Measurements from ENCODE around the gene LARGE1. TPM values are rescaled to one million over a fixed set of nuclear protein-coding genes. Genes with fewer than 3 reads are reported as not detected.

LARGE1 gene
- total and polyA plus RNA-seq, 2 of the 13 experiments (the other 11 are each of a cell fraction or from before 2014, with no cell fraction given) = 8.4 to 11.0 TPM

GRCh38 chr22:33272180-33272579, 648.1 kb downstream of the LARGE1 start:
- Histone ChIP-seq H3K27me3 (ENCODE audit: control insufficient read depth in 1 of 2, insufficient read depth in 2 of 2, low read length in 2 of 2) (no peaks in the 10 kb centered on the region), H3K4me2 (ENCODE audit: low read depth, low read length) (peak overlapping the region; percentile 52), H3K27ac (ENCODE audit: extremely low read length, insufficient read depth, low read length) (no peak overlapping the region), H3K9me3 (ENCODE audit: low read length) (no peaks in the 10 kb centered on the region), H3K36me3 (replicated peaks in 1 of 2; ENCODE audit: control insufficient read depth in 1 of 2, insufficient read depth in 2 of 2, low read length in 2 of 2) (no peaks in the 10 kb centered on the region; a peak in 1 of 5 replicates), H3K4me3 (replicated peaks in 1 of 3; ENCODE audit: insufficient read depth in 1 of 3, low read depth in 2 of 3, low read length in 3 of 3) (peak overlapping the region in 1 of 3 experiments; percentile 13; a peak in 1 of 6 replicates), H2AFZ (ENCODE audit: low read length) (no peak overlapping the region), H3K79me2 (ENCODE audit: insufficient read depth, low read length) (no peaks in the 10 kb centered on the region), H4K20me1 (ENCODE audit: insufficient read depth, low read length) (no peaks in the 10 kb centered on the region), H3K4me1 (ENCODE audit: insufficient read depth, low read length) (peaks cover 78% of the 10 kb centered on the region), H3K9ac (ENCODE audit: insufficient read depth, low read depth, low read length) (no peak overlapping the region)
- ChIA-PET CTCF (ENCODE audit: low intra/inter-chr PET ratio, low total read pairs) (no interaction called here), POLR2A (interaction anchor here (0.9 to 1.2 kb wide), 2 partner anchors 64 to 268 kb away, joined by 4 read pairs; no protein-coding TSS in a partner anchor)
- WGBS (ENCODE audit: low lambda C conversion rate) = 0% methylated on average over 2 of the region's 2 CpGs
- no TSS peak for BruUV-seq (replicated peaks)
- ATAC-seq = peak; percentile 99
- FAIRE-seq = peak; percentile 87
- intact Hi-C loops (cut with micrococcal nuclease; ENCODE audit: unreplicated experiment) = no loop called here
- peak; percentile 97 for DNase-seq (ENCODE audit: low spot score)
- in situ Hi-C loops (cut with HindIII; ENCODE audit: extremely low pct_ligation_motif_present, low pct_unique_long_range_greater_than_20kb) = no loop called here
- no peak for TF ChIP-seq TFDP1 (CRISPR knock-in tag; IDR thresholded peaks at IDR 0.05; ENCODE audit: borderline replicate concordance)
- TF ChIP-seq ZBTB25 (CRISPR knock-in tag; IDR thresholded peaks at IDR 0.05) = peak; percentile 57; the same call in 1 of the 2 replicates
- TF ChIP-seq CREB1 (IDR thresholded peaks at IDR 0.05) = no peak
- peak; percentile 23; the same call in 1 of the 2 replicates for TF ChIP-seq CREB1 (CRISPR knock-in tag; IDR thresholded peaks at IDR 0.05)
- TF ChIP-seq RNF219 (CRISPR knock-in tag; IDR thresholded peaks at IDR 0.05) = no peak
- no peak for TF ChIP-seq GTF2F1 (IDR thresholded peaks at IDR 0.05; ENCODE audit: low read length)
- TF ChIP-seq ZMYM4 (CRISPR knock-in tag; IDR thresholded peaks at IDR 0.05) = peak; percentile 27; the same call in 1 of the 2 replicates
- no peak for TF ChIP-seq ZNF354B (CRISPR knock-in tag; IDR thresholded peaks at IDR 0.05)
- TF ChIP-seq TBL1XR1 (IDR thresholded peaks at IDR 0.05; ENCODE audit: borderline replicate concordance, low read length, partially characterized antibody) = peak; percentile 31
- TF ChIP-seq POLR2A (IDR thresholded peaks at IDR 0.05; ENCODE audit: insufficient read depth in 1 of 2, low read depth in 2 of 2, low read length in 2 of 2) = no peak
- TF ChIP-seq ZNF598 (CRISPR knock-in tag; IDR thresholded peaks at IDR 0.05; ENCODE audit: borderline replicate concordance) = no peak
- no peak for TF ChIP-seq ZNF234 (CRISPR knock-in tag; conservative IDR thresholded peaks at IDR 0.05)
- TF ChIP-seq HNF4A (CRISPR knock-in tag; IDR thresholded peaks at IDR 0.05) = peak; percentile 75
- peak; percentile 61; the same call in 1 of the 2 replicates for TF ChIP-seq ZNF614 (CRISPR knock-in tag; IDR thresholded peaks at IDR 0.05; ENCODE audit: borderline replicate concordance)
- no peak for TF ChIP-seq TEAD2 (CRISPR knock-in tag; IDR thresholded peaks at IDR 0.05)
- no peak for TF ChIP-seq ZNF616 (CRISPR knock-in tag; IDR thresholded peaks at IDR 0.05; ENCODE audit: low read depth)
- no peak for TF ChIP-seq CCDC6 (CRISPR knock-in tag; IDR thresholded peaks at IDR 0.05)
- no peak for TF ChIP-seq ZNF367 (CRISPR knock-in tag; IDR thresholded peaks at IDR 0.05; ENCODE audit: borderline replicate concordance)
